ENCODE results near the gene FHIP1A.

Gene FHIP1A

DNA sequence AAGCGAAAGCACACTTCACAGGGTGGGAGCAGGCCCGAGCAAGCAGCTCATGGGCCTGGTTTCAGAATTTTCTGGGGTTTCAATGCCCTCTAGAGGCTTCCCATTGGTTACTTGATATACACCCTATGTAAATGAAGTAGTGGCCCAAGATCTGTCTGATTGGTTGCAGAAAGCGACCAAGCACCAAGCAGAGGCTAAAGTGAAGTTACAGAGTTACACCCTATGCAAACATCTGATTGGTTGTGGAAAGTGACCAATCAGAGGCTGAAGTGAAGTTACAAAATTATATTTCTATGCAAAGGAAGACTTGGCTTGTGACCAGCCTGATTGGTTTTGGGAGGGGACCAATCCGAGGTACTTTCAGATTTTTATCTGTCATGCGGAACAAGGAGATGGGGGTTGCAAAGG is 8.2 kb downstream of the FHIP1A start:
- intact Hi-C loops (cut with DNase I) = no loop called here
- DNase-seq = no peak

DNA sequence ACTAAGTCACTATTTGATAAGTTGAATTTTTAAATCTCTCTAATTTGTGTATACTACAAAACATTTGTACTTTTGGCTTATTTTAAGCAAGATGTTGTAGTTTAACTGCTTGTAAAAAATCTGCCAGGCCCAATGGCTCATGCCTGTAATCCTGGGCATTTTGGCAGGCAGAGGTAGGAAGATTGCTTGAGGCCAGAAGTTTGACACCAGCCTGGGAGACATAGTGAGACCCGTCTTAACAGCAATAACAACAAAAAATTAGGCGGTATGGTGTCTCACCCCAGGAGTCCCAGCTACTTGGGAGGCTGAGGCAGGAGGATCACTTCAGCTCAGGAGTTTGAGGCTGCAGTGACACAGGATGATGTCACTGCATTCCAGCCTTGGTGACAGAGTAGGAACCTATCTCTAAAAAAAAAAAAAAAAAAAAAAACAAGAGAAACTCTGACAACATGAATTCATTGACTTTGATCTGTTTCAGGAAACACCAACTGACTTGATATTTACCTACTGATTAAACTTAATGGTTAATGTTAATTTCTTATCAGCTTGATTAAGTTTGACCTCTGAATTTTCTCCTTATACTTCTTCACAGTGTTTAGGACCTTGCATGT is 8.9 kb downstream of the FHIP1A start:
- intact Hi-C loops (cut with DNase I) = no loop called here
- no peak for DNase-seq

DNA sequence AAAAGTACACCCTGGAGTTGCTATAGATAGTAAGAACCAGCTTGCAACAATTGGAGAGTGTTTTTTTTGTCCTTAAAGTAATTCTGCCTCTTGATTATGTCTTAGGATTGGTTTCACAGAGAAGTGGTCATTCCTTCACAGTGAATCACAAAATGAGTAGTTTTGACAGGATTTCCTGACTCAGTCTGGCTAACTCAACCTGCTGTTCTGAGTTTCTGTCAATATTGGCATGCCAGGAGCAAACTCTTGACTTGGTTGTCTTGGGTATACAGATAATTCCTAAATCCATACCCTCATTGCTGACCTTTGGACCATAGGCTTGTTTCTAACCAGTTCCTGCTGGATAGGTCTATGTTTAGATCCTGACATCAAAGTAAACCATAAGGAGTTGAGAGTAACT is 9.4 kb downstream of the FHIP1A start:
- DNase-seq = no peak
- intact Hi-C loops (cut with DNase I) = no loop called here

DNA sequence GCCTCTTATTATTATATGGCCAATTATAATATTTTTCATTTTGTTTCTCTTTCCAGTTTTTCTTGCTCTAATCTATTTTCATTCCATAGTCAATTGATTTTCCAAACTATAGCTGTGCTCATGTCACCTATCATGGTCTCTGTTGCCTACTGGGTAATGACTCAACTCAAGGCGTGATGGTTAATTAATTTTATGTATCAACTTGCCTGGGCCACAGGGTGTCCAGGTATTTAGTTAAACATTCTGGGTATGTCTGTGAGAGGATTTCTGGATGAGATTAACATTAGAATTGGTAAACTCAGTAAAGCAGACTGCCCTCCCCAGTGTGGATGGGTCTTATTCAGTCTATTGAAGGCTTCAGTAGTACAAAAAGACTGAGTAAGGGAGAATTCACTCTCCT is 9.9 kb downstream of the FHIP1A start:
- DNase-seq = no peak
- intact Hi-C loops (cut with DNase I) = no loop called here

DNA sequence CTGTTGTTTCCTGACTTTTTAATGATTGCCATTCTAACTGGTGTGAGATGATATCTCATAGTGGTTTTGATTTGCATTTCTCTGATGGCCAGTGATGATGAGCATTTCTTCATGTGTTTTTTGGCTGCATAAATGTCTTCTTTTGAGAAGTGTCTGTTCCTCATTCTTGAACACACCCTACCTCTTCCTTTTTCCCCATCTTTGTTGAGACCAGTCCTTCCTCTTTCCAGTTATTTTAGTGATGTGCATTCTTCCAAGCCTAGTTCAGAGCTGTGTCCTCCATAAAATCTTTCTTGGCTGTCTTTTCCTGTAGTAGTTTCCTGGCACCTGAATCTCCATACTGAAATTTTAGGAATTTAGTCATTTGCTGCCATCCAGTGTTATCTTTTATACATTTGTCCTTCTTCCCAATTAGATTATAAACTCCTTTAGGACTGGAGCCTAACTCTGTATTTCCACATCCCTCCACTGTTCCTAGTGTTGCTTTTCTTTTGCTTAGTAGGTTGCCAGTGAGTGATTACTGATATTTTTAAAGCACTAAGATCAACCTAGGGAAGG is 11.4 kb downstream of the FHIP1A start:
- no peak for DNase-seq
- intact Hi-C loops (cut with DNase I) = no loop called here

DNA sequence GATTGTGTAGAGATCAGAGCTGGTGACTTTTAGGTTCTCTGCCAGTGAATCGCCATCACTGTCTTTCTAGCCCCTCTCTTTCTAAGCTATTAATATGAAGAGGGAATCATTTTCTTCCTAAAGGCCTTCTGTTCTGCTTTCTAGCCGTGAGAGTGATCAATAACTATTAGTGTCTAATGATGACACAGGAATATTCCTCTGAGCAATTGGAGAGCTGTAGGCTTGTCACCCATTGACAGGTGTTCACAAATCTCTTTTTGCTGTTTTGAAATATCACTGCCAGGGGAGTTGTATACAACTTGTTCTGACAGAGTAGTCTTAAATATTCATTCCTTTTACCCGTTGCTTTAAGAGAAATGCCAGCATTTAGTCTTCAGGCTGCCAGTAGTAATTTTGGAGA is 13.9 kb downstream of the FHIP1A start:
- no peak for DNase-seq
- intact Hi-C loops (cut with DNase I) = no loop called here

DNA sequence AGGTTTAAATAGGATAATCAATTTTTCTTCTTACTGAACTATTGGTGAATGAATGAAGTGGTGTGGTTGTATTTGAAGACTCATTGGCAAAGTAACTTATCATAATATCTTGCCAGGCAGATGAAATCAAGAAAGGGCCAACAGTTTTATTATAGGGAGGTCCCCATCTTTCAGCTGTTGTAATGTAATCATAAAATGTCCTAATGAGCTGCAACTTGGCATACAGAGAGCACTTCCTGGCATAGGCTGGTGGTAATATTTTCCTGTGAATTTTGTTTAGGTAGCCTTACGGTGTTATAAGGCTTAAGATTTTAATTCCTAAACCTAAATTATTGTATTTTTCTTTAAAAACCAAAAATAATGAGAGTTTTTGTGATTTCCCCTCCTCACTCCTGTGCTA is 17.5 kb downstream of the FHIP1A start:
- intact Hi-C loops (cut with DNase I) = no loop called here
- no peak for DNase-seq

DNA sequence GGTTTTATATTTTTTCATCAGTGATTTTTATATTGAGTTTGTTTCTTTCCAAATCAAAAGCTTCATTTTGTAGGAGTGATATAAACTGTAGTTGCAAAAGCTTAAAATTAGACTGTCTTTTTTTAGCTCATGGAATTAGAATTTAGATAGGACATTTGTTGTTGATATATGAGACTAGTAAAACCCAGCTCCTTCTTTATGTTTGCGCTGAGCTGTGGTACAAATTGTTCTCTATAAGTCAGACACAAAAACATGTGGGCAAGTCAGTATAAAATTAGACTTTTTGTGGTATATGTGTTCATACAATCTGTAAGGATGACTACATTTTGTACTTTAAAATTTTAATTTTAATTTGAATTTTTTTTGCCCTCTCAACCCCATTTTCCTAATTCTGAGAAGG is 18.3 kb downstream of the FHIP1A start:
- intact Hi-C loops (cut with DNase I) = no loop called here
- DNase-seq = no peak

DNA sequence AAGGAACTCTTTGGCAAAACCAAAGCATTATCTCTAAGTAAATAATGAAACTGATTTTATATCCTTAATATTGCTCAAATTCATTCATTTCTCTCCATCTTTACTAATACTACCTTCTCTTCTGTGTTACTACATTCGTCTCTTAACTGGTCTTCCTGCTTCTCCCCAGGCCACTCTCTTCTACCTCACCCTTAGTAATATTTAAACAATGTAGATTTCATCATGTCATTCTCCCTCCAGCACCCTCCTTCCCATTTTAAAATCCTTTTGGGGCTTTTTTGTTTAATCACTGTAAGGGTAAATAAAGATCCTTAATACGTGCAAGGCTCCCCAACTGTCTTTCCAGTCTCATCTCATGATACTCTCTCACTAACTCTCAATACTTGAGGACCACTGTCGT is 19.4 kb downstream of the FHIP1A start:
- DNase-seq = no peak
- intact Hi-C loops (cut with DNase I) = no loop called here

DNA sequence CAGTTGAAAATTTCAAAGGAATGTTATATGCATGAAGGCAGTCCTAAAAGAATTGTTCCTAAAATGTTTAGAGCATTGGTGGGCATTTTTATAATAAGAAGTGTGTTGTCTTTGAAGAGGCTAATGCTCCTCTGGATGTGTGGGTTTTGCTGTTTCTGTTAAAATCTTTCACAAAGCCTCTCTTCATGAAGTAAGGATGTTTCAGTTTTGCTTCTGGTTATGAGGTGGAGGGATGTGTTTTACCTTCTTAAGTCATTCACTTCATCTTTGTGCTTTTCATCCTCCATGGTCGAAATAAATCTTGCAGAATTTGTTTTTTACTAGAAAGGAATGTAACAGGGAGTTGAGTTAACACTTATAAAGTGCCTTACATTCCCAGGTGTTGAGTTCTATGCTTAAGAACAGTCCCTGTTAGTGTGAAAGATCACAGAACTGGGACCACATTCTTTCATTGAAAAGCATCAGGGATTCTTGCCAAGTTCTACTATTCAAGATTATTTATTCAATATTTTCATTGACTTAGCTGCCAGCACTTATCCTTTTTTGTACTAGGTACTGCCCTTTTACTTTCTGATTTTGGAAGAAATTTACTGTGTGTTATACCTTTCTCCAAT is 21.1 kb downstream of the FHIP1A start:
- no peak for DNase-seq
- intact Hi-C loops (cut with DNase I) = no loop called here

DNA sequence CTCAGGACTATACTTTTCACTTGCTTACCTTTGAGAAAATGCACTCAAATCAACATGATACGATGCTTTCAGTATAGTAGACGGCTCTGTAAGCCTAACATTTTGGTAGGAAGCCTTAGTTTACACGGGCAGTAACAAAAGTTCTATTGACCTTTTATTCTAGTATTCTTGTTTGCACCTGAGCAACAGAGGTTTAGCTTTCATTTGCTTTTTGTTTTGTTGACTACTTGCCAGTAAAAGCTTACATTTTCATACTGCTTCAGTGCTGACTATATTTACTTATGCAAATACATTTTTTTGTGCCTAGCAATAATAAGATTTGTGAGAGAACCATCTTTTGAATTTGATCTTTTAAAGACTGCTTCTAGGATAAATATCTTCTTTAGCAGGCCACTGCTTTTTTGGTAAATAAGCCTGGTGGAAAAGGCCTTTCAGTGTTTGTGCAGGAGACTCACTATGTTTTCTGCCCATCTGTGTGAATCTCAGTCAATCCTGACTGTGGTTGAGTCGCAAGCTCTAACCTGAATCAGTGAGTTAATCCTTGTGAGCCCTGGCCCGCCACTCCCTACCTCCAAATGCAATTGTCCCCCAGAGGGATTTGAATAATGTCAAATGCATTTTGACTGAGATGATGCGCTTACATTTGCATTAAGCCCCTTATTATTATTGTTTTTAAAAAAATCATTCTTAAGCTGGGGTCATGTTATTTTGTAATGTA is 21.9 kb downstream of the FHIP1A start:
- DNase-seq = no peak
- intact Hi-C loops (cut with DNase I) = no loop called here

DNA sequence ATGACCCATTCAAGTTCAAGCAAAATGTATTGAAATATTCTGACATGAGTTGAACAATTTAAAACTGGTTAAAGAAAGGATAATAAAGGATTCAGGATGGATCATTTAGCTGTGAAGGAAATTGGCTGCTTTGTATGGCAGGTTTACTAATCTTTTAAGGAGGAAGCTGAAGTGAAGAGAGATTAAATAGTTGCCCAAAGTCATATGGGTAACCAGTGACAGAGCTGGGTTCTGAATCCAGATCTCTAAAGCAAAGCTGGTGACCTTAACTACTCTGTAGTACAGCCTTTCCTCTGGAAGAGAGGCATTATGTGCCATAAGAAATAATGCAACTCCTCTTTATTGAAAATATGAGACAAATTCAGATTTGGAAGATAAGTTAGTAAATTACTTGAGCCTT is 22.8 kb downstream of the FHIP1A start:
- intact Hi-C loops (cut with DNase I) = no loop called here
- DNase-seq = no peak

DNA sequence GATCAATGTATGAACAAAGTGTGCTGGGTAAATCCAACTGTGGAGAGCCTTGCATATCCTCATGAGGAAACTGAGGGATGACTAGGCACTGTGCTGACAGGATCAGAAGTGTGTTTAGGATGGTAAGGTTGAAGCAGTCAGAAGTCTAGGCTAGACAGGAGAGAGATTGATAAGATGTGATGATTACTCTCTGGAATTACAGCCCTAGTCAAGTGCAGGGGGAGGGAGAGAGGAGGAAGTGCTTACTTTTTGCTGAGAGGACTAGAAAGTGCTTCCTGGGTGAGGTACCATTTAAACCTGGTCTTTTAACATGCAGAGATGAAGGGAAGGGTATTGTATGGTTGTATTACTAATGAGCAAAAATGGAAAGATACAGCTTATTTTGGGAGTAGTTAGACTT is 23.7 kb downstream of the FHIP1A start:
- intact Hi-C loops (cut with DNase I) = no loop called here
- DNase-seq = no peak

DNA sequence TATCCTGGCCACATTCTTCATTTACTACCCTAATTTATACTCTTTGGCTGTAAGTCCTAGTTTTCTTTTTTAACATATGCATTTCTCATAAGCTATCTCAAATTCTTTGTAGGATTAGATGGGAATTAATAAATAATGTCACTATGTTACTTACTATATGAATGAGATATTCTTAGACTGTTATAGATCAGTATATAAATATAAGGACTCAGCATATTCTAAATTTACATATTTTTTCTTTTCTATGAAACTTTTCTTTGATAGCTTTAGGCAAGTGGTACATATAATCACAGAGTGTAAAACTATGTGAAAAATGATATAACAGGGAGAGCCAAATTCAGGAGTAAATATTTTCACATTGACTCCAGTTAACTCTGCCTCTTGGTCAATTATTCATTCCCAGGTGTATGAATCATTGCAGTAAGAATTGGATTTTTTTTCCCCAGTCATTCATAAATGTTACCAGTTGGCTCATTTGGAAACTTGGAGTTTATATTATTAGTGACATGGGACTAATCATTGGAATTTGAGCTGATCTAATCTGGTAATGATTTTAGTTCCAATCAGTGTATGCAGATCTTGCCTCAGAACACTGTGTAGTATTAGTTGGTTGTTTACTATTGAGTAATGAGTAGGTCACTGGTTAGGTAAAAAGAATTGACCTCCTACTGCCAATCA is 25.3 kb downstream of the FHIP1A start:
- DNase-seq = no peak
- intact Hi-C loops (cut with DNase I) = no loop called here

DNA sequence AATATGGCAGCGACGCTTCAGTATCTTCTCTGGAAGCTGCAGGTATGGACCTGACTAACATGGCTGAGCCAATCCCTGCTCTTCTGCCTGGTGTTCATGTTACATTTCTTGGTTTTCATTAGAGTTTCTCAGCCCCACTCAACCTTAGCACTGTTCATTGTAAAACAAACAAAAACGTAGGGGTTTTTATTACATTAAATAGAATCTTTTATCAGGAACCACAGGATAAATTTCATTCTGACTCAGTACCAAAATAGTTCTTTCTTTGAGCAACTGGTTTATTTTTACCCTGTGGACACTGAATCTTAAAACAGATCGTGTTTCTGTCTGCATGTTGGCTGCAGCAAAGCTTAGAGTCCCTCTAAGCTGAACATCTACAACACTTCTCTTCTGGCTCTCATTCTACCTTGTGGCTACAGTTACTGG is 27.1 kb downstream of the FHIP1A start:
- intact Hi-C loops (cut with DNase I) = no loop called here
- no peak for DNase-seq

DNA sequence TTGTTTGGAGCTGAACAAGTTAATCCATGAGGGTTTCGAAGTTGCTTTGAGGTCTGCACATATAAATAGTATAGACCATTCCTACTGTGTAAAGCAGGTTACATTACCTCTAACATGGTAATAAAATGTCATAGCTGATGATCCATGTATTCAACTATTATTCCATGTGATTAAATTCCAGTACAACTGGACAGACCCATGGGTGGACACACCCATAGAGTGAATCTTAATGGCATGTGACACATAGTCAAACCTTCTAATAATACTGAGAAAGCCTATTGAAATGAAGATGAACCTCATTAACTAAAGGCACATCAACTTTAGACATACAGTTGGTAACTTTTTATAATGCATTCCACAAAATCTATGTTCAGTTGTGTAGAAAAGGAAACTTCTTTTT is 28.5 kb downstream of the FHIP1A start:
- intact Hi-C loops (cut with DNase I) = no loop called here
- DNase-seq = no peak

DNA sequence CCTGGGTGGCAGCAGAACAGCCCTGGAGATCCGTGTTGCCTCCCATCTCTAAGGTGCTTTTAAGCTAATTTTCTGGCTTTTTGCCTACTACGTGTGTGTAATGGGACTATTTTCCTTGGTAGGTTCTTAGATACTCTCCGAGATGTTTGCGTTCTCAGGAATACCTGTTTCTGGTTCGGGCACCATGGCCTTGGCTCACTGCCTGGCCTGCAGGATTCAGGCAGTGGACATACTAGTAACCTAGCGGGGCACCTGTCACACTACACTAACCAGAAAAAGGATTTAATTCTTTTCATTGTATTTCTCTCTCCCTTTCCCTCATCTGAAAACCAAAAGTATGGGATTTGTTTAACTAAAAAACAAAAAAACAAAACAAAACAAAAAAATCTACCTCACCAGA is 29.2 kb downstream of the FHIP1A start:
- intact Hi-C loops (cut with DNase I) = no loop called here
- DNase-seq = no peak

DNA sequence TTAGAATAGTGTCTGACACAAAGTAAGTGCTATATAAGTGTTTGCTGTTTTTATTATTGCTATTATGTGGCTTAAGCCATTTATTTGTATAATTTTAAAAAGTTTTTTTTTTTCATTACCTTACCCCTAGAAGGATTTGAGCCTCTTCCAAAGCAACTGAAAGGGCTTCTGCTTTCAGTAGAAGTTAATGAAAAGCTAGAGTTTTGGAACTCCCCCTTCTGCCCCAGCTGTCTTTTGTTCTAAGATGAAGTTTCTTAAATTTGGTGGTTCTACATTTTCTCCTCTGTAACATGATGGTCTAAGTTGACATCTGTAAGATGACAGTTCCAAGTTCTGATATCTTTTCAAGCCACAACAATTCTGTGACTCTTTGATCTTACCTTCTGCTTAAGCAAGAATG is 30.3 kb downstream of the FHIP1A start:
- intact Hi-C loops (cut with DNase I) = no loop called here
- DNase-seq = no peak

DNA sequence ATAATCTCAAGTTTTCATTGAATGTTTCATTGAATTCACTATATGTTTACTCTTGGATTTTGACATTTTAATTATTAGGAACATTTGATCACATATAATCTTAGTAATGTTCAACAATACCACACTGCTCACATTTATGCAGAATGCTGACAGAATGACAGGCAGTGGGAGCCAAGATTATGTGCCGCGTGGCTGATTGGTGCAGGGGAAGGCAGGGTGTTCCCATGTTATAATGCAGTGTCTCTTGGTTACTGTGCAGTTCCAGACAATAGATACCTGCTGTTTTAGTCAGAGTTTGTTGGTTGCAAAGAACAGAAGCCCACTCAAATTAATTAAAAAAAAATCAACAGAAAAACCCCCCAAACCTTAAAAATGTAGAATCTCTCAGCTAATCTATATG is 33.0 kb downstream of the FHIP1A start:
- intact Hi-C loops (cut with DNase I) = no loop called here
- DNase-seq = no peak

DNA sequence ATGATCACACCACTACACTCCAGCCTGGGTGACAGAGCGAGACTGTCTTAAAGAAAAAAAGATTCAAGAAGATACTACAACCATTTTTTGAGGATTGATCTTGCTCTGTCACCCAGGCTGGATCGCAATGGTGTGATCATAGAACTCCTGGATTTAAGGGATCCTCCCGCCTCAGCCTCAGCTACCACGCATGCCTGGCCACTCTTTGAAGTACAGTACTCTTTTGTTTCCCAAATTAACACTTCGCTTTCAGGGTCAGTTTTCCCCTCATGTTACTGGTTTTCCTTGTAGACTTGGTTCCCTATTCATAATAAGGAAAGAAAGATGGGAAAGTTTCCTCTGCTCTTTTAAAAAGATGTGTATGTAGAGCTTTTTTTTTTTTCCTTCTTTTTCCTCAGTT is 34.3 kb downstream of the FHIP1A start:
- DNase-seq = no peak
- intact Hi-C loops (cut with DNase I) = no loop called here

DNA sequence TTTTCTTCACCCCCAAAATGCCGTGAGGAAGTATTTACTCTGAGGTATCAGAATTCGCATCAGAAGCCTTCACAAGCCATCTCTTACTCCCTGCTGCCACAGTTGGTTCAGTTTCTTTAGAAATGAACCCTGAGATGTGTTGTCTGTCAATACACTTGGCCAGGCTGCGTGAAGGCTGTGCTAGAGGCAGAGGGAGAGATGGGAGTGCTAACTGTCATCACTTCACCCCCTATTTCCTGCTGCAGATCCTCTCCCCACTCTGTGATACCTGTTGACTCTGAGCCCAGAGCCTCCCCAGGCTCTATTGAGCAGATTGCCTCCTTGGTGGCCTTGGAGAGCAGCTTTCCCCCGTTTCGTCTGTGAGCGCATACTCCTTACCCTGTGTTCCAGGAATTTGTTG is 34.8 kb downstream of the FHIP1A start:
- no peak for DNase-seq
- intact Hi-C loops (cut with DNase I) = no loop called here

All from posterior cingulate gyrus (tissue), 11 donors.